ENCODE results near the gene KIF16B.

Gene KIF16B

GRCh38 chr20:16469395-16469905, 103.8 kb downstream of the KIF16B start:
- no peak overlapping the region for H3K9ac ChIP-seq (ENCODE audit: low read depth in 1 of 2, low read length in 2 of 2)
- no peaks in the 10 kb centered on the region for H3K9me3 ChIP-seq (ENCODE audit: control insufficient read depth in 1 of 2, low read length in 2 of 2)
- H3K4me3 ChIP-seq (ENCODE audit: low read depth in 1 of 2, low read length in 2 of 2), result no peak overlapping the region
- no peaks in the 10 kb centered on the region for H3K4me1 ChIP-seq (ENCODE audit: control insufficient read depth in 1 of 2, insufficient read depth in 2 of 2, low read length in 2 of 2)
- no peak overlapping the region for H3K27ac ChIP-seq (ENCODE audit: low read depth, low read length)
- no peaks in the 10 kb centered on the region for H3K27me3 ChIP-seq (ENCODE audit: control insufficient read depth in 1 of 2, insufficient read depth in 2 of 2, low read length in 2 of 2)
- H3K36me3 ChIP-seq (ENCODE audit: control insufficient read depth in 1 of 2, insufficient read depth in 2 of 2, low read length in 2 of 2), result peaks cover 0 to 5% of the 10 kb centered on the region in 2 donors

GRCh38 chr20:16462711-16463110, 110.5 kb downstream of the KIF16B start:
- H3K27ac ChIP-seq (ENCODE audit: low read depth, low read length), result no peak overlapping the region

DNA sequence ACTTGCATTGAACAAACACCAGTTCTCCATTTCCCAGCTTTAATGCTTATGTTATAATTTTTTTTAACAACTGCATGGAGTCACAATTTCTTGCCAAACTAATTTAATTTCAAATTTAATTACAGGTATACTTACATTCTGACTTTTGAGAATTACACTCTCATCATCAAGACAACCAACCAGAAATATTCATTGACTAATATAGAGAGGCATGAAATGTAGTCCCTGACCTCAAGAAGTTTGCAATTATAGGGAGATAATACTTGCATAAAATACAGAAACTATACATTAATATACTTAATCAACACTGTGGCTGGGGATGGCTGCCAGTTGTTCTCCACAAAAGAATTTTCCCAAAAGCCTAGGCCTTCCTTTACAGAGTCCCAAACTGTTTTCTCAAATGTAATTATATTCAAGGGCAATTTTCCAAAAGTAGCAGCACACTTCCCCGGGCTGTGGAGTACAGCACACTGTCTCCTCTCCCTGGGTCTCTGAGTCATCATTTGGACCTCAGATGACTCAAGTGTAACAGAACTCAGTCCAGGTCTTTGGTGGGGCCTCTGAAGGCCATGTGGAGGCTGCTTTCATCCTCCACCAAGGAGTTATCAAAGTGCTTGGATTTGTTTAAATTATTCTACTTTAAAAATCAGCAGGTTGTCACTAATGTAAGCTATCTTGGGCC, 114.1 kb downstream of the KIF16B start:
- Histone ChIP-seq H3K27ac (ENCODE audit: low read depth, low read length) (no peak overlapping the region), H3K9me3 (ENCODE audit: control insufficient read depth in 1 of 2, low read length in 2 of 2) (no peaks in the 10 kb centered on the region), H3K27me3 (ENCODE audit: control insufficient read depth in 1 of 2, insufficient read depth in 2 of 2, low read length in 2 of 2) (no peaks in the 10 kb centered on the region), H3K9ac (ENCODE audit: low read depth in 1 of 2, low read length in 2 of 2) (no peak overlapping the region), H3K4me1 (ENCODE audit: control insufficient read depth in 1 of 2, insufficient read depth in 2 of 2, low read length in 2 of 2) (no peaks in the 10 kb centered on the region), H3K4me3 (ENCODE audit: low read depth in 1 of 2, low read length in 2 of 2) (no peak overlapping the region), H3K36me3 (ENCODE audit: control insufficient read depth in 1 of 2, insufficient read depth in 2 of 2, low read length in 2 of 2) (no peaks in the 10 kb centered on the region)

More at GRCh38 chr20:16462711-16463110, 110.5 kb downstream of the KIF16B start:
- Histone ChIP-seq H3K9me3 (ENCODE audit: control insufficient read depth in 1 of 2, low read length in 2 of 2) (no peaks in the 10 kb centered on the region), H3K4me1 (ENCODE audit: control insufficient read depth in 1 of 2, insufficient read depth in 2 of 2, low read length in 2 of 2) (no peaks in the 10 kb centered on the region), H3K9ac (ENCODE audit: low read depth in 1 of 2, low read length in 2 of 2) (no peak overlapping the region), H3K36me3 (ENCODE audit: control insufficient read depth in 1 of 2, insufficient read depth in 2 of 2, low read length in 2 of 2) (peaks cover 0 to 5% of the 10 kb centered on the region in 2 donors), H3K27me3 (ENCODE audit: control insufficient read depth in 1 of 2, insufficient read depth in 2 of 2, low read length in 2 of 2) (no peaks in the 10 kb centered on the region), H3K4me3 (ENCODE audit: low read depth in 1 of 2, low read length in 2 of 2) (no peak overlapping the region)

GRCh38 chr20:16457514-16457913, 115.7 kb downstream of the KIF16B start:
- no peaks in the 10 kb centered on the region for H3K27me3 ChIP-seq (ENCODE audit: control insufficient read depth in 1 of 2, insufficient read depth in 2 of 2, low read length in 2 of 2)
- H3K36me3 ChIP-seq (ENCODE audit: control insufficient read depth in 1 of 2, insufficient read depth in 2 of 2, low read length in 2 of 2), result no peaks in the 10 kb centered on the region
- H3K9me3 ChIP-seq (ENCODE audit: control insufficient read depth in 1 of 2, low read length in 2 of 2), result no peaks in the 10 kb centered on the region
- no peaks in the 10 kb centered on the region for H3K4me1 ChIP-seq (ENCODE audit: control insufficient read depth in 1 of 2, insufficient read depth in 2 of 2, low read length in 2 of 2)
- no peak overlapping the region for H3K4me3 ChIP-seq (ENCODE audit: low read depth in 1 of 2, low read length in 2 of 2)
- no peak overlapping the region for H3K9ac ChIP-seq (ENCODE audit: low read depth in 1 of 2, low read length in 2 of 2)
- no peak overlapping the region for H3K27ac ChIP-seq (ENCODE audit: low read depth, low read length)

DNA sequence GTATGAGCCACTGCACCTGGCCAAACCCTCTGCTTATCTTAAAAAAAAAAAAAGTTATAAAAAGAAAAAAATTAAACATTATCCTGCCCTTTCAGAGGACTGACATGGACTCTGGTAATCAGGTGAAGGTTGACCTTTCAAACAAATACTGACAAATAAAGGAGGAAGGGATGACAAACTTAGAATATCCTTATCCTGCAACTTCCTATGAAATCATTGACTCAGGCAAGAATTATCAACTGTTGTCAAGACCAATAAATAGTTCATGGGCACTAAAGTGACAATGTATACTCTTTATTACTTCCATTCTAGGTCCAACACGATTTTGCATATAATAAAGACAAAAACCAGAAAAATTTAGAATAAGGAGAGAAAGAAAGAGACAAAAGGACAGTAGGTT, 117.9 kb downstream of the KIF16B start:
- Histone ChIP-seq H3K27ac (ENCODE audit: low read depth, low read length) (no peak overlapping the region), H3K4me1 (ENCODE audit: control insufficient read depth in 1 of 2, insufficient read depth in 2 of 2, low read length in 2 of 2) (no peaks in the 10 kb centered on the region), H3K27me3 (ENCODE audit: control insufficient read depth in 1 of 2, insufficient read depth in 2 of 2, low read length in 2 of 2) (no peaks in the 10 kb centered on the region), H3K9me3 (ENCODE audit: control insufficient read depth in 1 of 2, low read length in 2 of 2) (no peaks in the 10 kb centered on the region), H3K9ac (ENCODE audit: low read depth in 1 of 2, low read length in 2 of 2) (no peak overlapping the region), H3K36me3 (ENCODE audit: control insufficient read depth in 1 of 2, insufficient read depth in 2 of 2, low read length in 2 of 2) (peaks cover 0 to 6% of the 10 kb centered on the region in 2 donors), H3K4me3 (ENCODE audit: low read depth in 1 of 2, low read length in 2 of 2) (no peak overlapping the region)

GRCh38 chr20:16451982-16452381, 121.3 kb downstream of the KIF16B start:
- H3K27ac ChIP-seq (ENCODE audit: low read depth, low read length), result no peak overlapping the region
- H3K9me3 ChIP-seq (ENCODE audit: control insufficient read depth in 1 of 2, low read length in 2 of 2), result no peaks in the 10 kb centered on the region

GRCh38 chr20:16451001-16451400, 122.2 kb downstream of the KIF16B start:
- peaks cover 0 to 8% of the 10 kb centered on the region in 2 donors for H3K36me3 ChIP-seq (ENCODE audit: control insufficient read depth in 1 of 2, insufficient read depth in 2 of 2, low read length in 2 of 2)
- H3K9me3 ChIP-seq (ENCODE audit: control insufficient read depth in 1 of 2, low read length in 2 of 2), result no peaks in the 10 kb centered on the region
- H3K4me1 ChIP-seq (ENCODE audit: control insufficient read depth in 1 of 2, insufficient read depth in 2 of 2, low read length in 2 of 2), result no peaks in the 10 kb centered on the region
- H3K27me3 ChIP-seq (ENCODE audit: control insufficient read depth in 1 of 2, insufficient read depth in 2 of 2, low read length in 2 of 2), result no peaks in the 10 kb centered on the region
- H3K27ac ChIP-seq (ENCODE audit: low read depth, low read length), result no peak overlapping the region
- H3K9ac ChIP-seq (ENCODE audit: low read depth in 1 of 2, low read length in 2 of 2), result no peak overlapping the region
- H3K4me3 ChIP-seq (ENCODE audit: low read depth in 1 of 2, low read length in 2 of 2), result no peak overlapping the region

More at GRCh38 chr20:16451982-16452381, 121.3 kb downstream of the KIF16B start:
- Histone ChIP-seq H3K36me3 (ENCODE audit: control insufficient read depth in 1 of 2, insufficient read depth in 2 of 2, low read length in 2 of 2) (peaks cover 0 to 8% of the 10 kb centered on the region in 2 donors), H3K4me1 (ENCODE audit: control insufficient read depth in 1 of 2, insufficient read depth in 2 of 2, low read length in 2 of 2) (no peaks in the 10 kb centered on the region), H3K27me3 (ENCODE audit: control insufficient read depth in 1 of 2, insufficient read depth in 2 of 2, low read length in 2 of 2) (no peaks in the 10 kb centered on the region), H3K4me3 (ENCODE audit: low read depth in 1 of 2, low read length in 2 of 2) (no peak overlapping the region), H3K9ac (ENCODE audit: low read depth in 1 of 2, low read length in 2 of 2) (no peak overlapping the region)

DNA sequence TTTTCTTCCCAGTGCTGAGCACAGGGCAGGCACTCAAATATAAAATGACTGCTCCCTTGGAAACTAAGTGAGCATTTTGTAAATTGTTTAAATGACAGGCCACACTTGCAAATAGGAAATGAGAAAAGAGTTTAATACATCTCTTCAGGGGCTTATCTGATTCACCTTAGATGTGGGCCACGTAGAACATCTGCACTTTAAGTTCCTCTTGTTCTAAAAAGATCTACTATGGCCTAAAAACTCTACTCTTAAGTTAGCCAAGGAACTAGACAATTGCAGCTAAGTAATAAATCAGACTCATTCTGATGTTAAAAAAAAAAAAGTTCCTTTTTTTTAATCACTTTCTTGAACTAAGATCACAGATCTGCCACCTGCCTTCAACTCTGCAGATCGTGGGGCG, 126.3 kb downstream of the KIF16B start:
- H3K27me3 ChIP-seq (ENCODE audit: control insufficient read depth in 1 of 2, insufficient read depth in 2 of 2, low read length in 2 of 2), result no peaks in the 10 kb centered on the region
- peaks cover 0 to 4% of the 10 kb centered on the region in 2 donors for H3K4me1 ChIP-seq (ENCODE audit: control insufficient read depth in 1 of 2, insufficient read depth in 2 of 2, low read length in 2 of 2)
- H3K4me3 ChIP-seq (ENCODE audit: low read depth in 1 of 2, low read length in 2 of 2), result no peak overlapping the region
- peaks cover 0 to 8% of the 10 kb centered on the region in 2 donors for H3K36me3 ChIP-seq (ENCODE audit: control insufficient read depth in 1 of 2, insufficient read depth in 2 of 2, low read length in 2 of 2)
- no peaks in the 10 kb centered on the region for H3K9me3 ChIP-seq (ENCODE audit: control insufficient read depth in 1 of 2, low read length in 2 of 2)
- no peak overlapping the region for H3K9ac ChIP-seq (ENCODE audit: low read depth in 1 of 2, low read length in 2 of 2)
- no peak overlapping the region for H3K27ac ChIP-seq (ENCODE audit: low read depth, low read length)

- Histone ChIP-seq H3K36me3 (ENCODE audit: control insufficient read depth in 1 of 2, insufficient read depth in 2 of 2, low read length in 2 of 2) (peaks cover 0 to 8% of the 10 kb centered on the region in 2 donors), H3K27ac (ENCODE audit: low read depth, low read length) (no peak overlapping the region), H3K4me1 (ENCODE audit: control insufficient read depth in 1 of 2, insufficient read depth in 2 of 2, low read length in 2 of 2) (peaks cover 0 to 4% of the 10 kb centered on the region in 2 donors), H3K9me3 (ENCODE audit: control insufficient read depth in 1 of 2, low read length in 2 of 2) (no peaks in the 10 kb centered on the region), H3K9ac (ENCODE audit: low read depth in 1 of 2, low read length in 2 of 2) (no peak overlapping the region), H3K27me3 (ENCODE audit: control insufficient read depth in 1 of 2, insufficient read depth in 2 of 2, low read length in 2 of 2) (no peaks in the 10 kb centered on the region), H3K4me3 (ENCODE audit: low read depth in 1 of 2, low read length in 2 of 2) (no peak overlapping the region)
These were observed 127.0 kb downstream of the KIF16B start for GRCh38 chr20:16446246-16446645.

- H3K27me3 ChIP-seq (ENCODE audit: control insufficient read depth in 1 of 2, insufficient read depth in 2 of 2, low read length in 2 of 2), result no peaks in the 10 kb centered on the region
- no peak overlapping the region for H3K27ac ChIP-seq (ENCODE audit: low read depth, low read length)
These were observed 127.8 kb downstream of the KIF16B start for GRCh38 chr20:16445482-16445881.

More at GRCh38 chr20:16445482-16445881, 127.8 kb downstream of the KIF16B start:
- H3K4me1 ChIP-seq (ENCODE audit: control insufficient read depth in 1 of 2, insufficient read depth in 2 of 2, low read length in 2 of 2), result peaks cover 0 to 4% of the 10 kb centered on the region in 2 donors
- H3K36me3 ChIP-seq (ENCODE audit: control insufficient read depth in 1 of 2, insufficient read depth in 2 of 2, low read length in 2 of 2), result peaks cover 0 to 4% of the 10 kb centered on the region in 2 donors
- H3K4me3 ChIP-seq (ENCODE audit: low read depth in 1 of 2, low read length in 2 of 2), result no peak overlapping the region
- no peaks in the 10 kb centered on the region for H3K9me3 ChIP-seq (ENCODE audit: control insufficient read depth in 1 of 2, low read length in 2 of 2)
- no peak overlapping the region for H3K9ac ChIP-seq (ENCODE audit: low read depth in 1 of 2, low read length in 2 of 2)
